GM23338 (cell line): ENCODE measurements around the gene PRSS48. TPM values are rescaled to one million over a fixed set of nuclear protein-coding genes. Genes with fewer than 3 reads are reported as not detected.
"Not testable (repeated sequence)": the region's sequence is repeated elsewhere in the genome, so short reads cannot be mapped to it uniquely, and the experiment has no call there.

Source experiments
- ATAC-seq: fragments of 200-7000 bp; cut with Tn5 transposase; 3 replicates; pipeline ENCODE4 v1.9.1; 2020
- DNase-seq: peaks from one replicate; pipeline ENCODE4 v3.0.0-alpha.2; 2015; ENCODE audit warnings: low spot score
- H2AFZ ChIP-seq: fragments of 200-600 bp; sonication (generic); 2 replicates; pipeline ENCODE4 v1.8.0; 2016; ENCODE audit warnings: antibody characterized with exemption, mild to moderate bottlenecking, moderate library complexity
- H3F3A ChIP-seq: fragments of 200-600 bp; sonication (generic); replicated peaks from 2 replicates; pipeline ENCODE4 v1.8.0; 2017; ENCODE audit warnings: antibody characterized with exemption, mixed run types, low read depth
- H3K27ac ChIP-seq: fragments of 200-600 bp; sonication (generic); 2 replicates; pipeline ENCODE4 v1.6.1; 2016; ENCODE audit warnings: low read depth
- H3K27me3 ChIP-seq: fragments of 200-600 bp; sonication (generic); 2 replicates; pipeline ENCODE4 v1.8.0; 2016; ENCODE audit warnings: mild to moderate bottlenecking, mixed run types, moderate library complexity; ENCODE audit not compliant: insufficient read depth
- H3K36me3 ChIP-seq: fragments of 200-600 bp; sonication (generic); 2 replicates; pipeline ENCODE4 v1.8.0; 2016; ENCODE audit warnings: mild to moderate bottlenecking; ENCODE audit not compliant: insufficient read depth
- H3K4me1 ChIP-seq: fragments of 200-600 bp; sonication (generic); 2 replicates; pipeline ENCODE4 v1.8.0; 2016; ENCODE audit warnings: mild to moderate bottlenecking, moderate library complexity; ENCODE audit not compliant: insufficient read depth
- H3K4me2 ChIP-seq: fragments of 200-600 bp; sonication (generic); 2 replicates; pipeline ENCODE4 v1.7.1; 2017; ENCODE audit warnings: mixed run types
- H3K4me3 ChIP-seq: fragments of 200-600 bp; sonication (generic); 2 replicates; pipeline ENCODE4 v1.6.1; 2016; ENCODE audit warnings: mixed run types
- H3K79me2 ChIP-seq: fragments of 200-600 bp; sonication (generic); replicated peaks from 2 replicates; pipeline ENCODE4 v1.8.0; 2017; ENCODE audit warnings: mild to moderate bottlenecking; ENCODE audit not compliant: insufficient read depth
- H3K9me2 ChIP-seq: fragments of 200-600 bp; sonication (generic); 2 replicates; pipeline ENCODE4 v1.8.0; 2017; ENCODE audit not compliant: insufficient read depth
- H4K20me1 ChIP-seq: fragments of 200-600 bp; sonication (generic); replicated peaks from 2 replicates; pipeline ENCODE4 v1.8.0; 2017; ENCODE audit warnings: mild to moderate bottlenecking; ENCODE audit not compliant: insufficient read depth
- H3K27ac Mint-ChIP-seq: 2 replicates; pipeline ENCODE4 v1.8.0; 2020; ENCODE audit warnings: inconsistent platforms, mild to moderate bottlenecking, moderate library complexity, mixed read lengths
- H3K27me3 Mint-ChIP-seq: 3 replicates; pipeline ENCODE4 v1.8.0; 2022; ENCODE audit warnings: low read depth, mild to moderate bottlenecking, moderate library complexity, mixed read lengths, inconsistent platforms; ENCODE audit not compliant: insufficient read depth, poor library complexity
- H3K36me3 Mint-ChIP-seq: 3 replicates; pipeline ENCODE4 v1.8.0; 2021; ENCODE audit warnings: low read depth, mild to moderate bottlenecking, inconsistent platforms, moderate library complexity, mixed read lengths
- H3K4me1 Mint-ChIP-seq: 3 replicates; pipeline ENCODE4 v1.8.0; 2020; ENCODE audit warnings: mild to moderate bottlenecking, inconsistent platforms, mixed read lengths
- H3K4me3 Mint-ChIP-seq: 3 replicates; pipeline ENCODE4 v1.8.0; 2021; ENCODE audit warnings: moderate library complexity, mild to moderate bottlenecking, inconsistent platforms, mixed read lengths
- H3K9me3 Mint-ChIP-seq: 3 replicates; pipeline ENCODE4 v1.8.0; 2020; ENCODE audit warnings: moderate library complexity, mild to moderate bottlenecking, inconsistent platforms, mixed read lengths
- CREB1 ChIP-seq: fragments of 250-450 bp; sonication (Bioruptor Pico); IDR thresholded peaks from 2 replicates; pipeline ENCODE4 v1.5.0; 2020; ENCODE audit warnings: low read depth, mild to moderate bottlenecking, moderate library complexity
- EZH2 ChIP-seq: fragments of 200-600 bp; sonication (generic); IDR thresholded peaks from one replicate; pipeline ENCODE4 v1.8.0; 2017; ENCODE audit warnings: antibody characterized with exemption, mild to moderate bottlenecking, low read depth; ENCODE audit not compliant: unreplicated experiment
- EZH2phosphoT487 ChIP-seq: fragments of 200-600 bp; sonication (generic); IDR thresholded peaks from one replicate; pipeline ENCODE4 v1.8.1; 2018; ENCODE audit warnings: antibody characterized with exemption; ENCODE audit not compliant: unreplicated experiment
- JUNB ChIP-seq: IDR thresholded peaks from one replicate; pipeline ENCODE4 v1.6.1; 2016; ENCODE audit warnings: antibody characterized with exemption; ENCODE audit not compliant: unreplicated experiment
- NANOG ChIP-seq: IDR thresholded peaks from 2 replicates; pipeline ENCODE4 v1.6.1; 2016; ENCODE audit warnings: antibody characterized with exemption, borderline replicate concordance
- STAT1 ChIP-seq: IDR thresholded peaks from one replicate; pipeline ENCODE4 v1.6.1; 2016; ENCODE audit warnings: antibody characterized with exemption; ENCODE audit not compliant: unreplicated experiment
- ZNF462 ChIP-seq: fragments of 250-450 bp; sonication (Bioruptor Pico); IDR thresholded peaks from 2 replicates; pipeline ENCODE4 v1.5.0; 2020; ENCODE audit warnings: mild to moderate bottlenecking, moderate library complexity
- polyA plus RNA-seq: library from polyadenylated mRNA; unstranded; fragments of >200 nt; fragmentation: Nextera tagmentation; extraction: Ambion mirVana; gene quantifications from 2 replicates; pipeline ENCODE4 v1.2.1, GENCODE V29; 2016
- total RNA-seq: library from RNA; depleted of rRNA; stranded (reverse); fragments of >200 nt; shearing (Covaris generic); gene quantifications from 2 replicates; pipeline ENCODE4 v1.2.3, GENCODE V29; 2014
- TF ChIP-seq, protein P1 (sequence below): IDR thresholded peaks from 2 replicates; pipeline ENCODE4 v1.6.1; 2016; ENCODE audit warnings: antibody characterized with exemption

PRSS48 gene
- total and polyA plus RNA-seq, 2 experiments from 2014 or later, result 0.36 TPM; not detected in 1

- DNase-seq, result no peak
- Mint-ChIP-seq H3K4me1 (peaks cover 44% of the 10 kb centered on the region), H3K27me3 (peaks cover 4% of the 10 kb centered on the region), H3K9me3 (no peaks in the 10 kb centered on the region), H3K4me3 (no peak overlapping the region), H3K27ac (no peak overlapping the region), H3K36me3 (0 out of 3 replicates have a peak, but pooled peaks cover 4% of the 10 kb centered on the region)
- Histone ChIP-seq H3K9me2 (no peaks in the 10 kb centered on the region), H3K4me2 (peak overlapping the region; percentile 16; the same call in 1 of the 2 replicates), H4K20me1 (peaks cover 4% of the 10 kb centered on the region; the same call in 1 of the 2 replicates), H3F3A (no peaks in the 10 kb centered on the region), H3K79me2 (peaks cover 76% of the 10 kb centered on the region), H3K4me1 (peaks cover 26% of the 10 kb centered on the region), H2AFZ (no peak overlapping the region), H3K36me3 (no peaks in the 10 kb centered on the region), H3K27ac (peak overlapping the region; percentile 29; the same call in 1 of the 2 replicates), H3K4me3 (no peak overlapping the region), H3K27me3 (no peaks in the 10 kb centered on the region)
- TF ChIP-seq CREB1 (CRISPR knock-in tag), result no peak
- TF ChIP-seq, protein P1, sequence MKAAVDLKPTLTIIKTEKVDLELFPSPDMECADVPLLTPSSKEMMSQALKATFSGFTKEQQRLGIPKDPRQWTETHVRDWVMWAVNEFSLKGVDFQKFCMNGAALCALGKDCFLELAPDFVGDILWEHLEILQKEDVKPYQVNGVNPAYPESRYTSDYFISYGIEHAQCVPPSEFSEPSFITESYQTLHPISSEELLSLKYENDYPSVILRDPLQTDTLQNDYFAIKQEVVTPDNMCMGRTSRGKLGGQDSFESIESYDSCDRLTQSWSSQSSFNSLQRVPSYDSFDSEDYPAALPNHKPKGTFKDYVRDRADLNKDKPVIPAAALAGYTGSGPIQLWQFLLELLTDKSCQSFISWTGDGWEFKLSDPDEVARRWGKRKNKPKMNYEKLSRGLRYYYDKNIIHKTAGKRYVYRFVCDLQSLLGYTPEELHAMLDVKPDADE, result no peak
- no peak for TF ChIP-seq NANOG
- no peak for TF ChIP-seq JUNB
- ATAC-seq, result no peak
Observed at GRCh38 chr4:151321586-151321985, 44.6 kb downstream of the PRSS48 start.

DNA sequence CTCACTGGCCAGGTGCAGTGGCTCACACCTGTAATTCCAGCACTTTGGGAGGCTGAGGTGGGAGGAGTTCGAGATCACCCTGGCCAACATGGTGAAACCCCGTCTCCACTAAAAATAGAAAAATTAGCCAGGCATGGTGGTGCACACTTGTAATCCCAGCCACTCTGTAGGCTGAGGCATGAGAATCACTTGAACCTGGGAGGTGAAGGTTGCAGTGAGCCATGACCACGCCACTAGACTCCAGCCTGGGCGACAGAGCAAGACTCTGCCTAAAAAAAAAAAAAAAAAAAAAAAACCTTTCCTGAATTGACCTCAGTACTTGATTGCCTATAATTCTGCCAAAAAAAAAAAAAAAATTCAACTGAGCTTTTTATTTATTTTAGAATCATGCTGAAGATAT is 45.2 kb downstream of the PRSS48 start:
- not testable (repeated sequence) for H4K20me1 ChIP-seq, H3F3A ChIP-seq, H2AFZ ChIP-seq, DNase-seq, H3K9me2 ChIP-seq, H3K27me3 ChIP-seq, H3K36me3 Mint-ChIP-seq, ATAC-seq, H3K9me3 Mint-ChIP-seq, H3K27me3 Mint-ChIP-seq, H3K4me3 ChIP-seq, H3K36me3 ChIP-seq
- Mint-ChIP-seq H3K4me3 (peak overlapping the region; percentile 88; the same call in 1 of the 3 replicates), H3K27ac (peak overlapping the region; percentile 2; the same call in 1 of the 2 replicates), H3K4me1 (peaks cover 41% of the 10 kb centered on the region)
- Histone ChIP-seq H3K27ac (0 out of 2 replicates have a peak overlapping the region, but pooled peaks have one; percentile 29), H3K79me2 (peaks cover 70% of the 10 kb centered on the region), H3K4me1 (peaks cover 26% of the 10 kb centered on the region), H3K4me2 (peak overlapping the region; percentile 69; the same call in 1 of the 2 replicates)

DNA sequence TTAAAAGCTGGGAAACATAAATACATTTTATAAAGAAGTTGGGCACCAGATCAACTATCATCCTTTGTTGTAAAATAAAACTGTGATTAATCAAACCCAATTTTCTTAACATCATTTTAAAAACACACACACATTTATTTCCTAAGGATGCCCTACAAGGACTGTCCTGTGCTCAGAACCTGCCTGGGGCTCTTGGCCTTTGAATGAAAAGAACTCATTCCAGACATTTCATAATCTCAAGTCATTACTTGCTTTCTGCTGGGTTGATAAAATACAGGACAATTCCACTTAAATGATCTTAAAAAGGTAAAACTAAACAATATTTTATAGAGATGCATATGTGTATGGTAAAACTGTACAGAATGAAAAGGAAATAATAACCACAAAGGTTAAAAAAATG is 45.6 kb downstream of the PRSS48 start:
- no peak overlapping the region for H2AFZ ChIP-seq
- H3K4me2 ChIP-seq, result peak overlapping the region; percentile 69
- peak overlapping the region; percentile 88; the same call in 2 of the 3 replicates for H3K4me3 Mint-ChIP-seq
- no peaks in the 10 kb centered on the region for H3F3A ChIP-seq
- no peaks in the 10 kb centered on the region for H3K9me3 Mint-ChIP-seq
- no peak overlapping the region for H3K27ac ChIP-seq
- H3K4me3 ChIP-seq, result peak overlapping the region; percentile 77
- no peaks in the 10 kb centered on the region for H3K9me2 ChIP-seq
- no peaks in the 10 kb centered on the region for H3K36me3 ChIP-seq
- H4K20me1 ChIP-seq, result peaks cover 3% of the 10 kb centered on the region; the same call in 1 of the 2 replicates
- DNase-seq (no peak), ATAC-seq (no peak)
- no peak overlapping the region for H3K27ac Mint-ChIP-seq
- H3K4me1 Mint-ChIP-seq, result peaks cover 39% of the 10 kb centered on the region
- H3K4me1 ChIP-seq, result peaks cover 26% of the 10 kb centered on the region
- H3K27me3 Mint-ChIP-seq, result peaks cover 4% of the 10 kb centered on the region
- peaks cover 66% of the 10 kb centered on the region for H3K79me2 ChIP-seq
- 0 out of 3 replicates have a peak, but pooled peaks cover 4% of the 10 kb centered on the region for H3K36me3 Mint-ChIP-seq
- H3K27me3 ChIP-seq, result no peaks in the 10 kb centered on the region
- TF ChIP-seq EZH2phosphoT487 (no peak), EZH2 (no peak), NANOG (no peak), ZNF462 (CRISPR knock-in tag) (no peak), STAT1 (no peak)
- TF ChIP-seq, protein P1, result no peak
